Measurements from ENCODE around the gene ARPIN.

DNA sequence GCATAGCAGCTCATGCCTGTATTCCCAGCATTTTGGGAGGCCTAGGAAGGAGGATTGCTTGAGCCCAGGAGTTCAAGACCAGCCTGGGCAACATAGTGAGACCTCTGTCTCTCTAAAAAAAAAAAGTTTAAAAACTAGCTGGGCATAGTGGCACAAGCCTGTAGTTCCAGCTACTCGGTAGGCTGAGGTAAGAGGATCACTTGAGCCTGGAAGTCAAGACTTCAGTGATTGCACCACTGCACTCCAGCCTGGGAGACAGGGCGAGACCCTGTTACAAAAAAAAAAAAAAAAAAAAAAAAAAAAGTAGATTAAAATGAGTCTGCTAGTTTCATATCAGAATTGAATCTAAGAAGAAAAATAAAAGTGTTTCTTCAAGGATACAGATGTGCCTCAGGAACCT, 65.7 kb downstream of the ARPIN start:
- TF ChIP-seq, protein P1, sequence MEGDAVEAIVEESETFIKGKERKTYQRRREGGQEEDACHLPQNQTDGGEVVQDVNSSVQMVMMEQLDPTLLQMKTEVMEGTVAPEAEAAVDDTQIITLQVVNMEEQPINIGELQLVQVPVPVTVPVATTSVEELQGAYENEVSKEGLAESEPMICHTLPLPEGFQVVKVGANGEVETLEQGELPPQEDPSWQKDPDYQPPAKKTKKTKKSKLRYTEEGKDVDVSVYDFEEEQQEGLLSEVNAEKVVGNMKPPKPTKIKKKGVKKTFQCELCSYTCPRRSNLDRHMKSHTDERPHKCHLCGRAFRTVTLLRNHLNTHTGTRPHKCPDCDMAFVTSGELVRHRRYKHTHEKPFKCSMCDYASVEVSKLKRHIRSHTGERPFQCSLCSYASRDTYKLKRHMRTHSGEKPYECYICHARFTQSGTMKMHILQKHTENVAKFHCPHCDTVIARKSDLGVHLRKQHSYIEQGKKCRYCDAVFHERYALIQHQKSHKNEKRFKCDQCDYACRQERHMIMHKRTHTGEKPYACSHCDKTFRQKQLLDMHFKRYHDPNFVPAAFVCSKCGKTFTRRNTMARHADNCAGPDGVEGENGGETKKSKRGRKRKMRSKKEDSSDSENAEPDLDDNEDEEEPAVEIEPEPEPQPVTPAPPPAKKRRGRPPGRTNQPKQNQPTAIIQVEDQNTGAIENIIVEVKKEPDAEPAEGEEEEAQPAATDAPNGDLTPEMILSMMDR (IDR thresholded peaks at IDR 0.05): no peak
- no peak for TF ChIP-seq ZNF416 (CRISPR knock-in tag; IDR thresholded peaks at IDR 0.05)
- TF ChIP-seq NR3C1 (CRISPR knock-in tag; conservative IDR thresholded peaks at IDR 0.05; ENCODE audit: low read depth): no peak
- TF ChIP-seq, protein P2, sequence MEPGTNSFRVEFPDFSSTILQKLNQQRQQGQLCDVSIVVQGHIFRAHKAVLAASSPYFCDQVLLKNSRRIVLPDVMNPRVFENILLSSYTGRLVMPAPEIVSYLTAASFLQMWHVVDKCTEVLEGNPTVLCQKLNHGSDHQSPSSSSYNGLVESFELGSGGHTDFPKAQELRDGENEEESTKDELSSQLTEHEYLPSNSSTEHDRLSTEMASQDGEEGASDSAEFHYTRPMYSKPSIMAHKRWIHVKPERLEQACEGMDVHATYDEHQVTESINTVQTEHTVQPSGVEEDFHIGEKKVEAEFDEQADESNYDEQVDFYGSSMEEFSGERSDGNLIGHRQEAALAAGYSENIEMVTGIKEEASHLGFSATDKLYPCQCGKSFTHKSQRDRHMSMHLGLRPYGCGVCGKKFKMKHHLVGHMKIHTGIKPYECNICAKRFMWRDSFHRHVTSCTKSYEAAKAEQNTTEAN (CRISPR knock-in tag; IDR thresholded peaks at IDR 0.05): no peak
- TF ChIP-seq, protein P3, sequence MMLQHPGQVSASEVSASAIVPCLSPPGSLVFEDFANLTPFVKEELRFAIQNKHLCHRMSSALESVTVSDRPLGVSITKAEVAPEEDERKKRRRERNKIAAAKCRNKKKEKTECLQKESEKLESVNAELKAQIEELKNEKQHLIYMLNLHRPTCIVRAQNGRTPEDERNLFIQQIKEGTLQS (CRISPR knock-in tag; conservative IDR thresholded peaks at IDR 0.05): no peak
- no peak for TF ChIP-seq CREB1 (CRISPR knock-in tag; IDR thresholded peaks at IDR 0.05)
- TF ChIP-seq, protein P4, sequence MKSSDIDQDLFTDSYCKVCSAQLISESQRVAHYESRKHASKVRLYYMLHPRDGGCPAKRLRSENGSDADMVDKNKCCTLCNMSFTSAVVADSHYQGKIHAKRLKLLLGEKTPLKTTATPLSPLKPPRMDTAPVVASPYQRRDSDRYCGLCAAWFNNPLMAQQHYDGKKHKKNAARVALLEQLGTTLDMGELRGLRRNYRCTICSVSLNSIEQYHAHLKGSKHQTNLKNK (CRISPR knock-in tag; IDR thresholded peaks at IDR 0.05): no peak
- TF ChIP-seq, protein P5, sequence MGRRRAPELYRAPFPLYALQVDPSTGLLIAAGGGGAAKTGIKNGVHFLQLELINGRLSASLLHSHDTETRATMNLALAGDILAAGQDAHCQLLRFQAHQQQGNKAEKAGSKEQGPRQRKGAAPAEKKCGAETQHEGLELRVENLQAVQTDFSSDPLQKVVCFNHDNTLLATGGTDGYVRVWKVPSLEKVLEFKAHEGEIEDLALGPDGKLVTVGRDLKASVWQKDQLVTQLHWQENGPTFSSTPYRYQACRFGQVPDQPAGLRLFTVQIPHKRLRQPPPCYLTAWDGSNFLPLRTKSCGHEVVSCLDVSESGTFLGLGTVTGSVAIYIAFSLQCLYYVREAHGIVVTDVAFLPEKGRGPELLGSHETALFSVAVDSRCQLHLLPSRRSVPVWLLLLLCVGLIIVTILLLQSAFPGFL (CRISPR knock-in tag; IDR thresholded peaks at IDR 0.05; ENCODE audit: borderline replicate concordance): no peak
- TF ChIP-seq, protein P6, sequence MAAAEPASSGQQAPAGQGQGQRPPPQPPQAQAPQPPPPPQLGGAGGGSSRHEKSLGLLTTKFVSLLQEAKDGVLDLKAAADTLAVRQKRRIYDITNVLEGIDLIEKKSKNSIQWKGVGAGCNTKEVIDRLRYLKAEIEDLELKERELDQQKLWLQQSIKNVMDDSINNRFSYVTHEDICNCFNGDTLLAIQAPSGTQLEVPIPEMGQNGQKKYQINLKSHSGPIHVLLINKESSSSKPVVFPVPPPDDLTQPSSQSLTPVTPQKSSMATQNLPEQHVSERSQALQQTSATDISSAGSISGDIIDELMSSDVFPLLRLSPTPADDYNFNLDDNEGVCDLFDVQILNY (CRISPR knock-in tag; IDR thresholded peaks at IDR 0.05): no peak
- TF ChIP-seq ZNF138 (CRISPR knock-in tag; conservative IDR thresholded peaks at IDR 0.05): no peak
- no peak for TF ChIP-seq TCF7 (CRISPR knock-in tag; IDR thresholded peaks at IDR 0.05; ENCODE audit: low read depth)
- TF ChIP-seq ZBTB21 (CRISPR knock-in tag; IDR thresholded peaks at IDR 0.05; ENCODE audit: borderline replicate concordance): no peak
